NCI-H345 treated with DMSO at 0.1 percent for 48 hours (cell line): Measurements from ENCODE around the gene RECQL.

Experiments
- DNase-seq: peaks from one replicate; lab custom pipeline; 2025; ENCODE audit not compliant: unreplicated experiment; lab: John Stamatoyannopoulos, UW

Gene RECQL

GRCh38 chr12:21501258-21502163, at the start of gene RECQL, which contains the start of gene GOLT1B:
RECQL (minus strand) TSS chr12:21501635; CDS start chr12:21499570, 2,065 bp downstream.
GOLT1B (plus strand) TSS chr12:21501789; CDS start chr12:21501924, 135 bp downstream.
- peak; percentile 96 for DNase-seq

GRCh38 chr12:21547437-21547836, 46.0 kb upstream of the RECQL start:
- DNase-seq = no peak

- DNase-seq = no peak
Observed at GRCh38 chr12:21546716-21547115, 45.3 kb upstream of the RECQL start.

DNA sequence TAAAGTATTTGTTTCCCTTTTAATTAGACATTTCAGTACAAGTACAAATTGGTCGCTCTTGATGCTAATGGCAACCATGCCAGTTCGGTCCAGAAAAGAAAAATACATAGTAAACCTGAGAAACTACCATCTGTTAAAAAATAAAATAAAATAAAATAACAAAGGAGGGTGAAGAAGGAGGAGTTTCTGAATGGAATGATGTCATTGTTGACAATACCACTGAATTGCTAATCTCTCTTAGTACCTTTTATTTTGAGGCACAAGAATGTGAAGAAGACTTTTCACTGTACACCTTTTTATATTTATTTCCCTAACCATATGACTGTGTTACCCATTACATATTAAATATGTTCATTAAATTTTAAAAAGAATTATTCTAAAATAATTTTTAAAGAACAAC, 44.1 kb upstream of the RECQL start:
- no peak for DNase-seq

DNA sequence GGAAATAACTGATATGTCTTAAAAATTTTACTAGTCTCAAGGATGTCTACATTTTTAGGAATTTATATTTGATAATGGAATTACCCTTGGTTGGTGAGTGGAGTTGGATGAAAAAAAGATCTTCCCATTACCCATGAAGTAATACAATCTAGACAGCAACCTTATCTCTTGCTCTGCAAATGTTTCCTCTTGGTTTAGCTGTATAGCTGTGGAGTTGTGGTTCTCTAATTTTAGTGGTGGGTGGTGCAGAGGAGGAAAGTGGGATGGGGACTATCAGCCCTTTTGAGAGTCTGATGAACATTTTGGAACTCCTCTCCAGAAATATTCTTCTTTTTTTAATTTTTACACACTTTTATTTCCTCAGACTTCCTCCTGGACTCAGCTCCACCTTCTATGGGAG, 41.7 kb upstream of the RECQL start:
- DNase-seq = no peak

- no peak for DNase-seq
Observed at GRCh38 chr12:21542403-21542802, 41.0 kb upstream of the RECQL start.

DNA sequence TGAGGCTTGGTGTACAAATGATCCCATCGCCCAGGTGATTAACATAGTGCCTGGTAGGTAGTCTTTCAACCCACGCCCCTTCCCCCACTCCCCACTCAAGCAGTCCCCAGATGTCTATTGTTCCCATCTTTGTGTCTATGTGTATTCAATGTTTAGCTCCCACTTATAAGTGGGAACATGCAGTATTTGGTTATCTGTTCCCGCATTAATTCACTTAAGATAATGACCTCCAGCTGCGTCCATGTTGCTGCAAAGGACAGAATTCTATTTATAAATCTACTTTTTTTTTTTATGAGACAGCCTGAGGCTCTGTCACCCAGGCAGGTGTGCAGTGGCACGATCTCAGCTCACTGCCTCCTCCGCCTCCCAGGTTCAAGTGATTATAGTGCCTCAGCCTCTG, 40.3 kb upstream of the RECQL start:
- DNase-seq = peak; percentile 84

GRCh38 chr12:21539797-21540196, 38.4 kb upstream of the RECQL start:
- DNase-seq = peak; percentile 43

DNA sequence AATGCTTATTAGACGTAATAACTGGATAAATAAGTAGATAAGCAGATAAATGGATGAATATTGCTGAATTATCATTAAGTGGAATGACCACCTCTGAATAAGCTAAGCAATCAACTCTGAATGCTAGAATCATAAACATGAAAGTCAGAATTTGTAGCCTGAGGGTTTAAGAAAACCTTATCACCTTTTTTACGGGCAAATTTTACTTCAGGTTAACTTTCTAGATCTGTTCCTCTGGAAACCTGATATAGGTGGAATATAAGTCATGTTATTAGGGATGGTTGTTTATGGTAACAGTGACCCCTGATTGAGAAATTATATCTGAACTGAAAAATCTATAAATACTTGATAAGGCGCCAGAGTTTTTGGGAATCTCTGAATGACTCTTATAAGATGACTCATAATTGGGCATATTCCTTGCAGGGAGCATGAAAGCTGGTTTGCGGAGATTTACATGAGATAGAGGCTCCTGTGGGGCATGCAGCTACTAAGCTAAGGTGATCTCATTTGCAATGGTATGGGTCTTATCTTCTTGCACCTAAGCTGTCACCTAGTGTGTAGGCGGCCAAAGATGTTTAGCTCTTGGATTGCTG, 36.7 kb upstream of the RECQL start:
- no peak for DNase-seq

DNA sequence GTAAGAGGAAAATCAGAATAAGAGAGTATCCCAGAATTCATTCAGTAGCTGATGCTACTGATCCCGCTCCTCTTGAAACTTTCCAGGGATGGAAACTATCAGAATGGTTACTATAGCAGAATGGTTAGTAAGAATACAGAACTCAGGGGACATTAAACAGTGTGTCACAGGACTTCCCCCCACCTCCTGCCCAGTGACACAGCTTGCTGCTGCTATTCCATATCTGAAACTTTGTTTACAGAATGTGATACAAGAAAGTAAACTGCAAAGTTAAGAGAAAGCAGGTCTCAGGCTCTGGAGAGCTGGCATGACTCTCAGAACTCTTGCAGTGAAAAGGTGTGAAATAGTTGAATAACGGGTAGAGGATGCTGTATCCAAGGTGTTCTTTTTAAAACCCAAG, 28.0 kb upstream of the RECQL start:
- DNase-seq = no peak

DNA sequence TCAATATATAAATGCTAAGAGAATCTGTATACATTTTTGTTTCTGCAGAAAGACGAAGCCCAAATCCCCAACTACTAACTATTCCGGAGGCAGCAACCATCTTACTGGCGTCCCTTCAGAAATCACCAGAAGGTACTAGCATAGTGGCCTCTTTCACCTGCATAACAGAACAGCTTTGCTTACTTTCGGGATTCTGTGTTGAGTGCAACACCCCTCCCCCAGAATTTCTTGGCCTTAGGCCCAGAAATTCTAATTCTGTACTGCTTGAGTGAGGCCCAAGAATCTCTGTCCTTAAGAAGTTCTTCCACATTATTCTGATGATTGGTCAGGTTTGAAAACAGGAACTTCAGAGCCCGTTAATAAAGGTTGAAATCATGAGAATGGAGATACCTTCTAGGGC, 27.5 kb upstream of the RECQL start:
- DNase-seq = no peak

GRCh38 chr12:21527451-21528180, 26.2 kb upstream of the RECQL start:
- DNase-seq = peak; percentile 89

DNA sequence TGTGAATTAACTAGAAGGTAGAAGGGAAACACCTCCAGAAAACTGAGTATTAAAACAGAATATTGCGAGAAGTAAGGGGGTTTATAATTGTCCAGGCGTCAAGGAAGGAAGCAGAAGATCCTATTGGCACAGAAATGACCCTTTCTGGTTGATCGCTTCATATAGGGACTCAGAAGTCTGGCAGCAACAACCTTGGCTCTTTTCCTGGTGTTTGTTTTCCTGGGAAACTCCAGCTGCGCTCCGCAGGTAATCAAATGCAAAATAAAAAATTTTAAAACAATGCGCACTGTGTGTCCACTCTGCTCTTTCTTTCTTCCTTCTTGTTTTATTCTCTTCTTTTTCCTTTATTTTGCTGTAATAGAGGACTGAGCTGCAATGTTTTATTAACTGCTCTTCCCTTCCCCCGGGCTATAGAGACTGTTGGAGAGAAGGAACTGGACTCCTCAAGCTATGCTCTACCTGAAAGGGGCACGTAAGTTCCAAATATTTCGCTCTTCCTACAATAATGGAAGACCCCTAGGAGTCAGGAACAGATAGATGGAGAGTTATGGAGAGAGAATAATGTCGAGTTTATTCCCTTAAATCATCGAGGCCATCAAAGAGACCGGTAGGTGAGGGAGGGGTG, 25.4 kb upstream of the RECQL start:
- peak; percentile 74 for DNase-seq

- no peak for DNase-seq
Observed at GRCh38 chr12:21526053-21526452, 24.6 kb upstream of the RECQL start, which contains the start of gene SPX. SPX (plus strand) TSS chr12:21526296; CDS start chr12:21526473, 177 bp downstream.

DNA sequence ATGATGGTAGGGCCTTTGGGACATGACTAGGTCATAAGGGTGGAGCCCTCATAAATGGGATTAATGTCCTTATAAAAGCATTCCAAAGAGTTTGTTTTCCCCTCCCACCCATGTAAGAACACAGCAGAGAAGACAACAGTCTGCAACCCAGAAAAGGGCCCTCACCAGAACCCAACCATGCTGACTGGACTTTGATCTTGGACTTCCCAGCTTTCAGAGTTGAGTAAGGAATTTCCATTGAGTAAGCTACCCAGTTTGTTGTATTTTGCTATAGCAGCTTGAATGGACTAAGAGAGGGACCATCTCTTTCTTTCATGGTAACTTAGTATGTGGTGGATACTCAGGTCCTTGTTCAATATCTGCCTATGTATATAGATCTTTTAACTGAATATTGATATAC, 21.7 kb upstream of the RECQL start:
- DNase-seq = no peak

DNA sequence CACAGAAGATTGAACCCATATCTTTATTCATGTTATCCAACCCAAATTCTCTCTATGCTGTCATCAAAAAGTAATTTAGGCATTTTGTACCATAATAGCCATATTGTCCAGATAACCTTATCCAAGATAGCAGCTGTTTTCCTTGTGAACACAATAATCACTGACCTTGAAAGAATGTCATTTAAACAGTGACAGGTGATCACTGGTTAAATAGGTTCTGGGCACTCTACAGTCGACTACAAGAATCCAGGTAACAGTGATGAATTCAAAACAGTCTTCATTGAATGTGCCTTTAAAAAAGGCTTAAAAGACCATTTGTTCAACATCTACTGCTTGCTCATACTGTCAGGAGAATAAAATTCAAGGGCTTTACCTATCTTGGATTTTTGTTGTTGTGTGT, 20.1 kb upstream of the RECQL start:
- no peak for DNase-seq

- no peak for DNase-seq
Observed at GRCh38 chr12:21518451-21518850, 17.0 kb upstream of the RECQL start.

DNA sequence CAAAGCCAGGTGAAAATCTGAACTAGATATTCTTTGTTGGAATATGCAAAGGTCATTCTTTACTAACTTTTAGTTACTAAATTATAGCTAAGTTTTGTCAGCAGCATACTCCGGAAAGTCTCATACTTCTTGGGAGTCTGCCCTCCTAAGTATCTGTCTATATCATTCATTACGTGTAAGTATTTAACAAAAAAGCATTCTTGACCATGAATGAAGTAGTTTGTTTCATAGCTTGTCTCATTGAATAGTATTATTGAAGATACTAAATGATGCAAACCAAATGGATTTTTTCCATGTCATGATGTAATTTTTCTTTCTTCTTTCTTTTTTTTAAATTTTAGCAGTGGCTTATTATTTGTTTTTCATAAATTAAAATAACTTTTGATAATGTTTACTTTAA, 14.8 kb upstream of the RECQL start:
- no peak for DNase-seq

GRCh38 chr12:21509768-21510167, 8.3 kb upstream of the RECQL start:
- DNase-seq = no peak

GRCh38 chr12:21507849-21508248, 6.4 kb upstream of the RECQL start:
- no peak for DNase-seq

DNA sequence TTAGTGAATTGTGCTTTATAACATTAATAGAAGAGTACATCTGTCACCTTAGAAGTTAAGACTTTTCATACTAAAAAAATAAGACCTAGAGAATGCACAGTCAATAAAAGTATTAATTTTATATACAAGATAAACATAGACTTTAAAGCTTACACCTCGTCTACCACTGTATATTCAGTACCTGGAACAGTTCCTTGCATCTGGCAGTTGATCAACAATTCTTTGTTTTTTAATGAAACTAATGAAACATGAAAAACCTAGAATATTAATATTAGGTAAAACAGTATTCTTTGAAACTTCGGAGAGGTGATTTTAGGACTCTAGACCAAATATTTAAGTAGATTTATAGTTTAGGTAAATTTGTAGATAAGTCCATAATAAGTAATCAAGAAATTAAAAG, 4.5 kb upstream of the RECQL start:
- DNase-seq = no peak
